HepG2 (cell line): ENCODE results near the gene VRK2. TPM values are rescaled to one million over a fixed set of nuclear protein-coding genes. Genes with fewer than 3 reads are reported as not detected.

Experiments
- ATAC-seq: fragments of 200-7000 bp; cut with Tn5 transposase; 3 replicates; pipeline ENCODE4 v1.9.1; 2020; ENCODE audit warnings: mild to moderate bottlenecking, moderate library complexity
- BruUV-seq: library from RNA; stranded (reverse); fragments of 400-500 nt; replicated peaks from 2 replicates; lab custom pipeline; 2021; lab: Mats Ljungman, UMichigan
- CTCF ChIA-PET: fragments of 300-600 bp; formaldehyde crosslinking; extraction: SDS; loops from one replicate; lab custom pipeline; 2021; ENCODE audit warnings: low total read pairs, inconsistent platforms, low intra/inter-chr PET ratio; lab: Yijun Ruan, JAX
- POLR2A ChIA-PET: fragments of 350-600 bp; sonication (Branson Sonifier 250); formaldehyde crosslinking; loops from one replicate; lab custom pipeline; 2020; ENCODE audit warnings: antibody characterized with exemption, inconsistent platforms; lab: Yijun Ruan, JAX
- DNase-seq: peaks from one replicate; pipeline ENCODE4 v3.0.0-alpha.2; 2015; ENCODE audit warnings: low spot score
- FAIRE-seq: peaks from 3 replicates; lab custom pipeline; 2011; peaks lifted over from hg19 to GRCh38; lab: Jason Lieb, UNC
- H2AFZ ChIP-seq: one replicate; pipeline ENCODE4 v1.6.1; 2011; ENCODE audit warnings: low read length, inconsistent platforms
- H3K27ac ChIP-seq: fragments of 300-600 bp; 3 replicates; pipeline ENCODE4 v1.8.0; 2011; ENCODE audit warnings: mixed run types, mild to moderate bottlenecking, mixed read lengths, low read length, inconsistent platforms; ENCODE audit not compliant: insufficient read depth; ENCODE audit errors: extremely low read length
- H3K27me3 ChIP-seq, 2 experiments: fragments of 200-600 bp in 1 of 2; 2 replicates in 1 of 2; 3 replicates in 1 of 2; pipeline versions ENCODE4 v1.6.0 to v1.8.0; 2011; ENCODE audit warnings: low read length in 2 of 2, mild to moderate bottlenecking in 2 of 2, moderate library complexity in 2 of 2, inconsistent platforms in 1 of 2; ENCODE audit not compliant: insufficient read depth in 2 of 2, control insufficient read depth in 1 of 2
- H3K36me3 ChIP-seq, 2 experiments: fragments of 200-600 bp in 1 of 2; replicated peaks in 1 of 2; 2 replicates in 1 of 2; 3 replicates in 1 of 2; pipeline versions ENCODE4 v1.5.1 to v1.8.0; 2011; ENCODE audit warnings: low read length in 2 of 2, inconsistent platforms in 1 of 2; ENCODE audit not compliant: insufficient read depth in 2 of 2, control insufficient read depth in 1 of 2
- H3K4me1 ChIP-seq: 2 replicates; pipeline ENCODE4 v1.5.1; 2012; ENCODE audit warnings: low read length, inconsistent platforms; ENCODE audit not compliant: insufficient read depth
- H3K4me2 ChIP-seq: 2 replicates; pipeline ENCODE4 v1.6.0; 2011; ENCODE audit warnings: low read depth, low read length, inconsistent platforms
- H3K4me3 ChIP-seq, 3 experiments: fragments of 200-600 bp in 1 of 3; sonication (generic), shearing (Covaris generic) in 1 of 3; replicated peaks in 1 of 3; 2 replicates each; pipeline ENCODE4 v1.5.1; 2011 to 2016; ENCODE audit warnings: low read length in 3 of 3, inconsistent platforms in 2 of 3, low read depth in 2 of 3, mild to moderate bottlenecking in 2 of 3, control low read depth in 1 of 3, mixed read lengths in 1 of 3; ENCODE audit not compliant: insufficient read depth in 1 of 3
- H3K79me2 ChIP-seq: one replicate; pipeline ENCODE4 v1.6.1; 2011; ENCODE audit warnings: low read length, inconsistent platforms; ENCODE audit not compliant: insufficient read depth
- H3K9ac ChIP-seq: 2 replicates; pipeline ENCODE4 v1.6.0; 2011; ENCODE audit warnings: mild to moderate bottlenecking, low read depth, low read length, inconsistent platforms; ENCODE audit not compliant: insufficient read depth
- H3K9me3 ChIP-seq: 2 replicates; pipeline ENCODE4 v1.5.1; 2012; ENCODE audit warnings: mild to moderate bottlenecking, low read length
- H4K20me1 ChIP-seq: 2 replicates; pipeline ENCODE4 v1.6.0; 2011; ENCODE audit warnings: inconsistent platforms, mild to moderate bottlenecking, low read length, moderate library complexity; ENCODE audit not compliant: insufficient read depth
- CBX2 ChIP-seq, 2 experiments: fragments of 200-600 bp in 1 of 2; sonication (generic); formaldehyde crosslinking in 1 of 2; IDR thresholded peaks; 2 replicates each; pipeline versions ENCODE4 v1.7.0 to v1.8.1; 2018 to 2022; ENCODE audit warnings: low read depth in 2 of 2, low read length in 1 of 2, mild to moderate bottlenecking in 1 of 2, missing genetic modification reagents in 1 of 2
- DNMT1 ChIP-seq: sonication (generic); formaldehyde crosslinking; IDR thresholded peaks from 2 replicates; pipeline ENCODE4 v1.5.1; 2020; ENCODE audit warnings: mild to moderate bottlenecking, missing genetic modification reagents
- ESRRA ChIP-seq: sonication (generic); formaldehyde crosslinking; IDR thresholded peaks from 2 replicates; pipeline ENCODE4 v1.5.1; 2020; ENCODE audit warnings: mild to moderate bottlenecking, low read depth, missing genetic modification reagents
- KLF11 ChIP-seq: IDR thresholded peaks from 2 replicates; pipeline ENCODE4 v1.6.1; 2016; ENCODE audit warnings: missing compliant biosample characterization
- MIER2 ChIP-seq: IDR thresholded peaks from 2 replicates; pipeline ENCODE4 v1.6.1; 2016; ENCODE audit warnings: missing biosample characterization, missing genetic modification reagents
- PLRG1 ChIP-seq: fragments of 450-650 bp; conservative IDR thresholded peaks from 2 replicates; pipeline ENCODE4 v1.6.1; 2016
- RFX3 ChIP-seq: IDR thresholded peaks from 2 replicates; pipeline ENCODE4 v1.6.1; 2016; ENCODE audit warnings: missing biosample characterization, missing genetic modification reagents
- TBP ChIP-seq: sonication (generic); formaldehyde crosslinking; IDR thresholded peaks from 2 replicates; pipeline ENCODE4 v1.5.0; 2020; ENCODE audit warnings: missing genetic modification reagents
- ZFP36L1 ChIP-seq: sonication (generic); formaldehyde crosslinking; IDR thresholded peaks from 2 replicates; pipeline ENCODE4 v1.8.0; 2022; ENCODE audit warnings: mild to moderate bottlenecking, missing genetic modification reagents, moderate library complexity
- ZNF567 ChIP-seq: sonication (generic); formaldehyde crosslinking; IDR thresholded peaks from 2 replicates; pipeline ENCODE4 v1.8.1; 2023; ENCODE audit warnings: mild to moderate bottlenecking, missing genetic modification reagents, borderline replicate concordance
- WGBS: methylation state at CpG from one replicate; pipeline ENCODE4 v1.1.6; 2017; ENCODE audit warnings: low lambda C conversion rate; 5-methylcytosine and 5-hydroxymethylcytosine counted together
- in situ Hi-C: cut with HindIII; loops from 2 replicates; pipeline ENCODE4 v1.10.0; 2017; ENCODE audit warnings: low pct_unique_long_range_greater_than_20kb; ENCODE audit not compliant: extremely low pct_ligation_motif_present
- intact Hi-C: fragments of 100-400 bp; cut with micrococcal nuclease; formaldehyde crosslinking; loops from one replicate; pipeline ENCODE4 v1.10.0; 2022; ENCODE audit not compliant: unreplicated experiment
- polyA plus RNA-seq, 8 experiments: library from polyadenylated mRNA; depleted of rRNA in 3 of 8; stranded (reverse) in 7 of 8; unstranded in 1 of 8; fragments of >200 nt; fragmentation: Illumina TruSeq in 4 of 8; extraction: Trizol in 4 of 8; gene quantifications; 2 replicates each; pipeline versions ENCODE4 v1.2.1 to v1.2.3, GENCODE V29; 2011 to 2016; ENCODE audit warnings: low read depth in 4 of 8, missing spikeins in 1 of 8, mixed read lengths in 1 of 8; ENCODE audit not compliant: insufficient read depth in 1 of 8
- total RNA-seq, 5 experiments: library from RNA; depleted of rRNA; stranded (reverse); fragments of >200 nt; fragmentation: Illumina TruSeq; extraction: Trizol; gene quantifications; 2 replicates each; pipeline ENCODE4 v1.2.3, GENCODE V29; 2016; ENCODE audit warnings: low read depth in 1 of 5
- TF ChIP-seq, protein P1 (sequence below): sonication (generic); formaldehyde crosslinking; IDR thresholded peaks from 2 replicates; pipeline ENCODE4 v1.8.0; 2022; ENCODE audit warnings: mild to moderate bottlenecking, missing genetic modification reagents, moderate library complexity
- TF ChIP-seq, protein P2 (sequence below): IDR thresholded peaks from 2 replicates; pipeline ENCODE4 v1.6.1; 2016; ENCODE audit warnings: low read depth, borderline replicate concordance
- TF ChIP-seq, protein P3 (sequence below): IDR thresholded peaks from 2 replicates; pipeline ENCODE4 v1.6.1; 2016; ENCODE audit warnings: missing genetic modification reagents, missing compliant biosample characterization
- TF ChIP-seq, protein P4 (sequence below): IDR thresholded peaks from 2 replicates; pipeline ENCODE4 v1.6.1; 2016; ENCODE audit warnings: low read depth, missing genetic modification reagents, missing compliant biosample characterization

Gene VRK2
- total and polyA plus RNA-seq, 2 of the 13 experiments (the other 11 are each of a cell fraction or from before 2014, with no cell fraction given) = 13.3 to 29.1 TPM

DNA sequence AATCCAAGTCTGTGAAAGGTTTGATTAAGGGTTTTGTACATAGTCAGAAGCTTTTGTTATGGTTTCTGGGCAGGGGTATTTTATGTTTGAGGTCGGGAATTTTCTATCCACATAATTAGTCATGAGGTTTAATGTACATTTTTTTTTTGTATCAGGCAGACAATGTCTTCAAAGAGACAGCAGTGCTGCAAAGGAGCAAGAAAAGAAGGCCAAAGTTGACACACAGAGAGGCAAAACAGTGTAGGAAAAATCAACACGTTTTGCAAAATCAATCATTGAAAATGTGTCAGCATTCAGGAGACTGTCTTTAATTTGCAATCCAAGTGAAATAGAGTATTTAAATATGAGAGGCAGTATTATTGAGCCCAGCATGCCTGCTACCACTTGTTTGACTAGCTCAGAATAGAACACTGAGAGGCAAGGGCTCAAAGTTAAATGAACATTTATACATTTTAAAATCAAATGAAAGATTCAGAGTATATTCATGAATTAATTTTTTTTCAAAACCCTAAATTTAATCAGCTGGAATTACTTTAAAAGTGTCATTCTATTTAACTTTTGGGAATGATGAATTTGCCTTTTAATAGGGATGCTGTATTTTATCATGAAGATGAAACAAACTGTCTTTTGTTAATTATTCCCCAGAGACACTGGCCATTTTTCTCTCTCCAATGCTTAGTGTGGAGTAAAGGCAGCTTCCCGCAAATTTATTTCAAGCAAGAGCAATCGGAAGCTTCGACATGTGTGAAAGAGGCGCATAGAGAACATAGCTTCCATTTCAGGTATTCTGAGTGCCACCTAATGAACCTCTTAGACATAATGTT lies 11.3 kb downstream of the VRK2 start:
- BruUV-seq = no TSS peak
- H3K4me2 ChIP-seq = no peak overlapping the region
- no peak overlapping the region for H3K9ac ChIP-seq
- in situ Hi-C loops (no loop called here), intact Hi-C loops (no loop called here)
- CTCF ChIA-PET = no interaction called here
- H3K4me1 ChIP-seq = no peaks in the 10 kb centered on the region
- H3K27me3 ChIP-seq = no peaks in the 10 kb centered on the region
- FAIRE-seq (no peak), ATAC-seq (no peak), DNase-seq (no peak)
- H3K27ac ChIP-seq = no peak overlapping the region
- WGBS = 98% methylated on average over 6 of the region's 6 CpGs
- H4K20me1 ChIP-seq = no peaks in the 10 kb centered on the region
- H3K9me3 ChIP-seq = no peaks in the 10 kb centered on the region
- POLR2A ChIA-PET = interaction anchor here (1.4 kb wide), 1 partner anchor 11 kb away, joined by 5 read pairs; the partner anchor contains the start of gene VRK2
- peaks cover 3 to 6% of the 10 kb centered on the region in 2 experiments; a peak in 3 of 5 replicates for H3K36me3 ChIP-seq
- no peaks in the 10 kb centered on the region for H3K79me2 ChIP-seq
- no peak for TF ChIP-seq ZNF567 (CRISPR knock-in tag)
- TF ChIP-seq, protein P1, sequence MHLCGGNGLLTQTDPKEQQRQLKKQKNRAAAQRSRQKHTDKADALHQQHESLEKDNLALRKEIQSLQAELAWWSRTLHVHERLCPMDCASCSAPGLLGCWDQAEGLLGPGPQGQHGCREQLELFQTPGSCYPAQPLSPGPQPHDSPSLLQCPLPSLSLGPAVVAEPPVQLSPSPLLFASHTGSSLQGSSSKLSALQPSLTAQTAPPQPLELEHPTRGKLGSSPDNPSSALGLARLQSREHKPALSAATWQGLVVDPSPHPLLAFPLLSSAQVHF (CRISPR knock-in tag) = no peak
- TF ChIP-seq PLRG1 = no peak
- no peak for TF ChIP-seq ZFP36L1
- no peak for TF ChIP-seq CBX2 (IDR thresholded peaks at IDR 0.05; ENCODE audit: low read depth, low read length)
- TF ChIP-seq CBX2 (CRISPR knock-in tag; IDR thresholded peaks at IDR 0.05; ENCODE audit: low read depth) = no peak
- TF ChIP-seq, protein P2, sequence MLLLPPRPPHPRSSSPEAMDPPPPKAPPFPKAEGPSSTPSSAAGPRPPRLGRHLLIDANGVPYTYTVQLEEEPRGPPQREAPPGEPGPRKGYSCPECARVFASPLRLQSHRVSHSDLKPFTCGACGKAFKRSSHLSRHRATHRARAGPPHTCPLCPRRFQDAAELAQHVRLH (CRISPR knock-in tag) = no peak
- no peak for TF ChIP-seq DNMT1
- TF ChIP-seq, protein P3, sequence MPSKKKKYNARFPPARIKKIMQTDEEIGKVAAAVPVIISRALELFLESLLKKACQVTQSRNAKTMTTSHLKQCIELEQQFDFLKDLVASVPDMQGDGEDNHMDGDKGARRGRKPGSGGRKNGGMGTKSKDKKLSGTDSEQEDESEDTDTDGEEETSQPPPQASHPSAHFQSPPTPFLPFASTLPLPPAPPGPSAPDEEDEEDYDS (CRISPR knock-in tag) = no peak
- TF ChIP-seq RFX3 = no peak
- TF ChIP-seq TBP (CRISPR knock-in tag) = no peak
- TF ChIP-seq ESRRA (CRISPR knock-in tag) = no peak
- TF ChIP-seq MIER2 (CRISPR knock-in tag) = no peak
- TF ChIP-seq, protein P4, sequence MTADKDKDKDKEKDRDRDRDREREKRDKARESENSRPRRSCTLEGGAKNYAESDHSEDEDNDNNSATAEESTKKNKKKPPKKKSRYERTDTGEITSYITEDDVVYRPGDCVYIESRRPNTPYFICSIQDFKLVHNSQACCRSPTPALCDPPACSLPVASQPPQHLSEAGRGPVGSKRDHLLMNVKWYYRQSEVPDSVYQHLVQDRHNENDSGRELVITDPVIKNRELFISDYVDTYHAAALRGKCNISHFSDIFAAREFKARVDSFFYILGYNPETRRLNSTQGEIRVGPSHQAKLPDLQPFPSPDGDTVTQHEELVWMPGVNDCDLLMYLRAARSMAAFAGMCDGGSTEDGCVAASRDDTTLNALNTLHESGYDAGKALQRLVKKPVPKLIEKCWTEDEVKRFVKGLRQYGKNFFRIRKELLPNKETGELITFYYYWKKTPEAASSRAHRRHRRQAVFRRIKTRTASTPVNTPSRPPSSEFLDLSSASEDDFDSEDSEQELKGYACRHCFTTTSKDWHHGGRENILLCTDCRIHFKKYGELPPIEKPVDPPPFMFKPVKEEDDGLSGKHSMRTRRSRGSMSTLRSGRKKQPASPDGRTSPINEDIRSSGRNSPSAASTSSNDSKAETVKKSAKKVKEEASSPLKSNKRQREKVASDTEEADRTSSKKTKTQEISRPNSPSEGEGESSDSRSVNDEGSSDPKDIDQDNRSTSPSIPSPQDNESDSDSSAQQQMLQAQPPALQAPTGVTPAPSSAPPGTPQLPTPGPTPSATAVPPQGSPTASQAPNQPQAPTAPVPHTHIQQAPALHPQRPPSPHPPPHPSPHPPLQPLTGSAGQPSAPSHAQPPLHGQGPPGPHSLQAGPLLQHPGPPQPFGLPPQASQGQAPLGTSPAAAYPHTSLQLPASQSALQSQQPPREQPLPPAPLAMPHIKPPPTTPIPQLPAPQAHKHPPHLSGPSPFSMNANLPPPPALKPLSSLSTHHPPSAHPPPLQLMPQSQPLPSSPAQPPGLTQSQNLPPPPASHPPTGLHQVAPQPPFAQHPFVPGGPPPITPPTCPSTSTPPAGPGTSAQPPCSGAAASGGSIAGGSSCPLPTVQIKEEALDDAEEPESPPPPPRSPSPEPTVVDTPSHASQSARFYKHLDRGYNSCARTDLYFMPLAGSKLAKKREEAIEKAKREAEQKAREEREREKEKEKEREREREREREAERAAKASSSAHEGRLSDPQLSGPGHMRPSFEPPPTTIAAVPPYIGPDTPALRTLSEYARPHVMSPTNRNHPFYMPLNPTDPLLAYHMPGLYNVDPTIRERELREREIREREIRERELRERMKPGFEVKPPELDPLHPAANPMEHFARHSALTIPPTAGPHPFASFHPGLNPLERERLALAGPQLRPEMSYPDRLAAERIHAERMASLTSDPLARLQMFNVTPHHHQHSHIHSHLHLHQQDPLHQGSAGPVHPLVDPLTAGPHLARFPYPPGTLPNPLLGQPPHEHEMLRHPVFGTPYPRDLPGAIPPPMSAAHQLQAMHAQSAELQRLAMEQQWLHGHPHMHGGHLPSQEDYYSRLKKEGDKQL (CRISPR knock-in tag) = no peak
- TF ChIP-seq KLF11 (CRISPR knock-in tag) = no peak
- H2AFZ ChIP-seq = no peak overlapping the region
- no peak overlapping the region for H3K4me3 ChIP-seq
